Activated T-helper 1 cell treated with Interleukin-2 at 50 U/mL for 16 hours (primary cell): ENCODE data around the gene CLDN2.
"Not testable (repeated sequence)": the region's sequence is repeated elsewhere in the genome, so short reads cannot be mapped to it uniquely, and the experiment has no call there.

Source experiments
- DNase-seq: peaks from one replicate; pipeline ENCODE4 v3.0.0-alpha.2; 2020; ENCODE audit warnings: low read depth

CLDN2 gene

GRCh38 chrX:106959901-106960300, 39.7 kb downstream of the CLDN2 start:
- no peak for DNase-seq

GRCh38 chrX:106963111-106963510, 42.9 kb downstream of the CLDN2 start:
- DNase-seq = no peak

GRCh38 chrX:106964290-106964689, 44.1 kb downstream of the CLDN2 start:
- no peak for DNase-seq

GRCh38 chrX:106966547-106966946, 46.3 kb downstream of the CLDN2 start:
- DNase-seq = not testable (repeated sequence)

GRCh38 chrX:106972896-106973295, 52.7 kb downstream of the CLDN2 start:
- DNase-seq = no peak

GRCh38 chrX:106973433-106974149, 53.4 kb downstream of the CLDN2 start:
- DNase-seq = no peak

GRCh38 chrX:106976416-106976815, 56.2 kb downstream of the CLDN2 start:
- DNase-seq = no peak
